H9 (cell line): Measurements from ENCODE around the gene ERC2. TPM values are rescaled to one million over a fixed set of nuclear protein-coding genes. Genes with fewer than 3 reads are reported as not detected.

Experiments
- DNase-seq: peaks from one replicate; pipeline ENCODE4 v3.0.0-alpha.2; 2017
- H2AFZ ChIP-seq: one replicate; pipeline ENCODE4 v1.6.1; 2013; ENCODE audit warnings: mild to moderate bottlenecking, low read length, control low read depth, moderate library complexity
- H2AK5ac ChIP-seq: 2 replicates; pipeline ENCODE4 v1.6.1; 2013; ENCODE audit warnings: low read length, control low read depth, mixed read lengths; ENCODE audit not compliant: insufficient read length
- H2BK120ac ChIP-seq: one replicate; pipeline ENCODE4 v1.6.1; 2013; ENCODE audit warnings: low read depth, mild to moderate bottlenecking, low read length, control low read depth, inconsistent platforms; ENCODE audit not compliant: poor library complexity, severe bottlenecking
- H2BK12ac ChIP-seq: 2 replicates; pipeline ENCODE4 v1.6.1; 2013; ENCODE audit warnings: low read length, control low read depth, mixed read lengths, low read depth; ENCODE audit not compliant: insufficient read length
- H2BK15ac ChIP-seq: 2 replicates; pipeline ENCODE4 v1.6.1; 2013; ENCODE audit warnings: low read depth, low read length, control low read depth
- H2BK20ac ChIP-seq: one replicate; pipeline ENCODE4 v1.6.1; 2013; ENCODE audit warnings: low read depth, mild to moderate bottlenecking, low read length, control low read depth, inconsistent platforms; ENCODE audit not compliant: poor library complexity, severe bottlenecking
- H2BK5ac ChIP-seq: 2 replicates; pipeline ENCODE4 v1.6.1; 2013; ENCODE audit warnings: low read length, control low read depth, mixed read lengths; ENCODE audit not compliant: insufficient read length
- H3K14ac ChIP-seq: 2 replicates; pipeline ENCODE4 v1.6.1; 2013; ENCODE audit warnings: low read length, control low read depth; ENCODE audit not compliant: insufficient read depth
- H3K18ac ChIP-seq: 2 replicates; pipeline ENCODE4 v1.6.1; 2013; ENCODE audit warnings: low read depth, mild to moderate bottlenecking, mixed read lengths, low read length, control low read depth; ENCODE audit not compliant: insufficient read length
- H3K23ac ChIP-seq: 2 replicates; pipeline ENCODE4 v1.6.1; 2013; ENCODE audit warnings: low read length, control low read depth, mixed read lengths, low read depth; ENCODE audit not compliant: insufficient read length
- H3K23me2 ChIP-seq: 2 replicates; pipeline ENCODE4 v1.6.1; 2013; ENCODE audit warnings: low read depth, mild to moderate bottlenecking, mixed read lengths, low read length, control low read depth; ENCODE audit not compliant: insufficient read length, poor library complexity, severe bottlenecking
- H3K27ac ChIP-seq: 2 replicates; pipeline ENCODE4 v1.5.1; 2013; ENCODE audit warnings: low read length, control low read depth, mixed read lengths, low read depth; ENCODE audit not compliant: insufficient read length
- H3K27me3 ChIP-seq: 2 replicates; pipeline ENCODE4 v1.6.1; 2013; ENCODE audit warnings: low read length, control low read depth, inconsistent platforms; ENCODE audit not compliant: insufficient read depth
- H3K4ac ChIP-seq: 2 replicates; pipeline ENCODE4 v1.6.1; 2013; ENCODE audit warnings: low read depth, mild to moderate bottlenecking, control low read depth, inconsistent platforms, low read length, moderate library complexity
- H3K4me1 ChIP-seq: 2 replicates; pipeline ENCODE4 v1.6.1; 2013; ENCODE audit warnings: low read length, control low read depth, inconsistent platforms; ENCODE audit not compliant: insufficient read depth
- H3K4me2 ChIP-seq: 2 replicates; pipeline ENCODE4 v1.6.1; 2013; ENCODE audit warnings: low read length, control low read depth, mixed read lengths; ENCODE audit not compliant: insufficient read length, insufficient read depth
- H3K56ac ChIP-seq: 2 replicates; pipeline ENCODE4 v1.6.1; 2013; ENCODE audit warnings: low read depth, mild to moderate bottlenecking, mixed read lengths, low read length, control low read depth; ENCODE audit not compliant: insufficient read length
- H3K79me1 ChIP-seq: 2 replicates; pipeline ENCODE4 v1.6.1; 2013; ENCODE audit warnings: low read depth, mild to moderate bottlenecking, moderate library complexity, low read length, control low read depth, inconsistent platforms; ENCODE audit not compliant: insufficient read depth, poor library complexity, severe bottlenecking
- H3K79me2 ChIP-seq: 2 replicates; pipeline ENCODE4 v1.6.1; 2013; ENCODE audit warnings: low read length, control low read depth, inconsistent platforms; ENCODE audit not compliant: insufficient read depth
- H3K9ac ChIP-seq: 2 replicates; pipeline ENCODE4 v1.6.1; 2013; ENCODE audit warnings: low read length, control low read depth, mixed read lengths; ENCODE audit not compliant: insufficient read length; ENCODE audit errors: extremely low read depth
- H3K9me3 ChIP-seq: one replicate; pipeline ENCODE4 v1.6.1; 2013; ENCODE audit warnings: low read depth, low read length, inconsistent platforms; ENCODE audit not compliant: control insufficient read depth
- H3T11ph ChIP-seq: one replicate; pipeline ENCODE4 v1.6.1; 2013; ENCODE audit warnings: mild to moderate bottlenecking, low read length, control low read depth, inconsistent platforms
- H4K20me1 ChIP-seq: one replicate; pipeline ENCODE4 v1.6.1; 2013; ENCODE audit not compliant: control insufficient read depth, insufficient read length, insufficient read depth
- H4K5ac ChIP-seq: 2 replicates; pipeline ENCODE4 v1.6.1; 2013; ENCODE audit warnings: low read depth, mild to moderate bottlenecking, mixed read lengths, low read length, control low read depth; ENCODE audit not compliant: insufficient read length
- H4K8ac ChIP-seq: replicated peaks from 2 replicates; pipeline ENCODE4 v1.6.1; 2013; ENCODE audit warnings: low read length, control low read depth, mixed read lengths, low read depth; ENCODE audit not compliant: insufficient read length
- H4K91ac ChIP-seq: 2 replicates; pipeline ENCODE4 v1.6.1; 2013; ENCODE audit warnings: low read depth, mild to moderate bottlenecking, moderate library complexity, mixed read lengths, low read length, control low read depth; ENCODE audit not compliant: insufficient read length
- H3K27ac Mint-ChIP-seq, 3 experiments: 2 replicates in 2 of 3; 3 replicates in 1 of 3; pipeline ENCODE4 v1.8.0; 2020 to 2021; ENCODE audit warnings: mixed read lengths in 3 of 3, mild to moderate bottlenecking in 1 of 3, moderate library complexity in 1 of 3
- H3K27me3 Mint-ChIP-seq: 2 replicates; pipeline ENCODE4 v1.8.0; 2021; ENCODE audit warnings: low read depth, mild to moderate bottlenecking, moderate library complexity, mixed read lengths
- H3K36me3 Mint-ChIP-seq, 3 experiments: 2 replicates in 2 of 3; 3 replicates in 1 of 3; pipeline ENCODE4 v1.8.0; 2020 to 2021; ENCODE audit warnings: low read depth in 3 of 3, mixed read lengths in 3 of 3; ENCODE audit not compliant: insufficient read depth in 1 of 3
- H3K4me1 Mint-ChIP-seq, 2 experiments: 2 replicates each; pipeline ENCODE4 v1.8.0; 2020; ENCODE audit warnings: mixed read lengths in 2 of 2
- H3K4me3 Mint-ChIP-seq, 2 experiments: 2 replicates in 1 of 2; 3 replicates in 1 of 2; pipeline ENCODE4 v1.8.0; 2020 to 2021; ENCODE audit warnings: mild to moderate bottlenecking in 2 of 2, mixed read lengths in 2 of 2, moderate library complexity in 1 of 2
- H3K9me3 Mint-ChIP-seq, 2 experiments: 2 replicates in 1 of 2; 3 replicates in 1 of 2; pipeline ENCODE4 v1.8.0; 2020; ENCODE audit warnings: mild to moderate bottlenecking in 2 of 2, mixed read lengths in 2 of 2, moderate library complexity in 1 of 2
- CTCF ChIP-seq: fragments of 200-600 bp; sonication (generic); conservative IDR thresholded peaks from 3 replicates; pipeline ENCODE4 v1.8.0; 2021; ENCODE audit warnings: antibody characterized with exemption, mild to moderate bottlenecking
- WGBS: extraction: QIAGEN DNeasy Blood & Tissue Kit; methylation state at CpG from one replicate; pipeline ENCODE4 v1.1.7; 2013; ENCODE audit warnings: missing lambda C conversion rate, low lambda C conversion rate, mixed read lengths; ENCODE audit not compliant: insufficient read length; ENCODE audit errors: extremely low coverage; 5-methylcytosine and 5-hydroxymethylcytosine counted together
- total RNA-seq: library from RNA; stranded (reverse); gene quantifications from 2 replicates; pipeline ENCODE4 v1.2.1, GENCODE V29; 2021

The ERC2 gene
- total RNA-seq, 1 experiment from 2014 or later, result 15.4 TPM

DNA sequence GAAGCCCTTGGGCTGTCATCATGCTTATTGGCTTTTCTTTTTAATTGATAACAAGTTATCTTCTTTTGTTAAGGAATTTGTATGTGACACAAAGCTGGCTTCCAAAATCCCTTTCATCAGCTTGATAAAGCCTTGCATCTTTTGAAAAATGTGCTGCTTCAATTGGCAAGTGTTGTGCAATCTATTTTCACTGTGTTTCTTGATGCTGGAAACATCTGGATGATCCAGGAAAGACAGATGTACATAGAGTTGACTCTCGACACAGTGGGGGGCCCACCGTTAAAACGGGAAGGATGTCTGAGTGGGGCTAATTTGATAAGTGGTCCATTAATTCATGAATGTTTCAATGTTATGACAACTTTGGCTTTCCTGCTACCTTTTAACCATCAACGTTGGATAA, 822.8 kb downstream of the ERC2 start:
- Histone ChIP-seq H3T11ph (no peak overlapping the region), H2AFZ (no peak overlapping the region), H4K8ac (no peak overlapping the region), H3K27me3 (no peaks in the 10 kb centered on the region), H3K4me1 (peaks cover 21% of the 10 kb centered on the region; the same call in 1 of the 2 replicates), H2BK15ac (no peak overlapping the region), H2BK120ac (no peak overlapping the region), H4K20me1 (no peaks in the 10 kb centered on the region), H2AK5ac (no peak overlapping the region), H3K27ac (no peak overlapping the region), H3K4ac (no peak overlapping the region), H2BK5ac (no peak overlapping the region), H3K23me2 (no peaks in the 10 kb centered on the region), H4K5ac (no peak overlapping the region), H3K56ac (no peak overlapping the region), H3K79me2 (no peaks in the 10 kb centered on the region), H3K79me1 (no peaks in the 10 kb centered on the region), H3K23ac (no peak overlapping the region), H3K9me3 (no peaks in the 10 kb centered on the region), H3K4me2 (no peak overlapping the region), H3K14ac (no peak overlapping the region), H3K18ac (no peak overlapping the region), H2BK12ac (no peak overlapping the region), H2BK20ac (no peak overlapping the region), H4K91ac (no peak overlapping the region), H3K9ac (no peak overlapping the region)
- TF ChIP-seq CTCF, result no peak
- Mint-ChIP-seq H3K4me3 (no peak overlapping the region), H3K36me3 (no peaks in the 10 kb centered on the region), H3K9me3 (no peaks in the 10 kb centered on the region), H3K4me1 (peaks cover 44 to 48% of the 10 kb centered on the region in 2 experiments), H3K27ac (no peak overlapping the region), H3K27me3 (peaks cover 4% of the 10 kb centered on the region)
- DNase-seq, result no peak
- no CpG with 5 or more reads among the region's 4 CpGs for WGBS
